ENCODE measurements around the gene KCNK3. TPM values are rescaled to one million over a fixed set of nuclear protein-coding genes. Genes with fewer than 3 reads are reported as not detected.

KCNK3 gene
- total and polyA plus RNA-seq, 10 of the 15 experiments (the other 5 are each of a cell fraction or from before 2014, with no cell fraction given), result 0.13 TPM; not detected in 9

GRCh38 chr2:26764906-26765305, 72.4 kb downstream of the KCNK3 start:
- H3K79me2 ChIP-seq (ENCODE audit: control insufficient read depth, insufficient read depth, low read length), result peaks cover 41% of the 10 kb centered on the region
- no peaks in the 10 kb centered on the region for H3K9me3 ChIP-seq (replicated peaks; ENCODE audit: control insufficient read depth, insufficient read depth, low read length)
- ChIA-PET RAD21 (ENCODE audit: unreplicated experiment) (no interaction called here), POLR2A (no interaction called here), SMC1A (ENCODE audit: uncharacterized antibody, unreplicated experiment) (interaction anchor here (3.0 kb wide), 1 partner anchor 8 kb away, joined by 7 read pairs; no protein-coding TSS in a partner anchor), CTCF (interaction anchor here (0.6 kb wide), 1 partner anchor 162 kb away, joined by 3 read pairs; no protein-coding TSS in a partner anchor)
- peak overlapping the region; percentile 89 for H3K4me3 ChIP-seq
- no peak for FAIRE-seq
- H3K9ac ChIP-seq (ENCODE audit: control insufficient read depth, insufficient read depth, low read length), result peak overlapping the region; percentile 76
- peaks cover 14% of the 10 kb centered on the region; the same call in 1 of the 2 replicates for H3K4me1 ChIP-seq (ENCODE audit: control insufficient read depth, insufficient read depth, low read length)
- TF ChIP-seq, protein P1, sequence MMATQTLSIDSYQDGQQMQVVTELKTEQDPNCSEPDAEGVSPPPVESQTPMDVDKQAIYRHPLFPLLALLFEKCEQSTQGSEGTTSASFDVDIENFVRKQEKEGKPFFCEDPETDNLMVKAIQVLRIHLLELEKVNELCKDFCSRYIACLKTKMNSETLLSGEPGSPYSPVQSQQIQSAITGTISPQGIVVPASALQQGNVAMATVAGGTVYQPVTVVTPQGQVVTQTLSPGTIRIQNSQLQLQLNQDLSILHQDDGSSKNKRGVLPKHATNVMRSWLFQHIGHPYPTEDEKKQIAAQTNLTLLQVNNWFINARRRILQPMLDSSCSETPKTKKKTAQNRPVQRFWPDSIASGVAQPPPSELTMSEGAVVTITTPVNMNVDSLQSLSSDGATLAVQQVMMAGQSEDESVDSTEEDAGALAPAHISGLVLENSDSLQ (IDR thresholded peaks at IDR 0.05), result peak; percentile 55; the same call in 1 of the 2 replicates
- TF ChIP-seq, protein P2, sequence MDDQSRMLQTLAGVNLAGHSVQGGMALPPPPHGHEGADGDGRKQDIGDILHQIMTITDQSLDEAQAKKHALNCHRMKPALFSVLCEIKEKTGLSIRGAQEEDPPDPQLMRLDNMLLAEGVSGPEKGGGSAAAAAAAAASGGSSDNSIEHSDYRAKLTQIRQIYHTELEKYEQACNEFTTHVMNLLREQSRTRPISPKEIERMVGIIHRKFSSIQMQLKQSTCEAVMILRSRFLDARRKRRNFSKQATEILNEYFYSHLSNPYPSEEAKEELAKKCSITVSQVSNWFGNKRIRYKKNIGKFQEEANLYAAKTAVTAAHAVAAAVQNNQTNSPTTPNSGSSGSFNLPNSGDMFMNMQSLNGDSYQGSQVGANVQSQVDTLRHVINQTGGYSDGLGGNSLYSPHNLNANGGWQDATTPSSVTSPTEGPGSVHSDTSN (IDR thresholded peaks at IDR 0.05; ENCODE audit: insufficient replicate concordance, low read depth, low read length), result no peak
- peak; percentile 2; the same call in 2 of the 3 replicates for ATAC-seq
- DNase-seq (ENCODE audit: low read depth, low spot score), result no peak
- BruUV-seq (replicated peaks), result no TSS peak
- no peaks in the 10 kb centered on the region for H3K27me3 ChIP-seq (replicated peaks in 1 of 2; ENCODE audit: control insufficient read depth in 2 of 2, insufficient read depth in 2 of 2, low read length in 1 of 2)
- WGBS (ENCODE audit: insufficient coverage, insufficient replicate concordance, low lambda C conversion rate, missing lambda C conversion rate), result 3% methylated on average over 3 of the region's 3 CpGs
- H3K36me3 ChIP-seq (ENCODE audit: control insufficient read depth in 2 of 2, insufficient read depth in 2 of 2, low read length in 1 of 2), result no peaks in the 10 kb centered on the region; a peak in 2 of 4 replicates
- no peaks in the 10 kb centered on the region for H4K20me1 ChIP-seq (ENCODE audit: control insufficient read depth, insufficient read depth)
- intact Hi-C loops (cut with micrococcal nuclease; ENCODE audit: unreplicated experiment), result loop anchor here (1.0 kb wide), 1 partner anchor 20 kb away; no protein-coding TSS in a partner anchor
- no peak overlapping the region for H2AFZ ChIP-seq (ENCODE audit: control insufficient read depth, low read depth, low read length)
- peak overlapping the region; percentile 79 for H3K4me2 ChIP-seq (ENCODE audit: control insufficient read depth, insufficient read depth)
- in situ Hi-C loops (cut with MboI), result no loop called here
- peak overlapping the region; percentile 85 for H3K27ac ChIP-seq (ENCODE audit: control insufficient read depth, insufficient read depth)
